Measurements from ENCODE around the gene TAS2R38.

Gene TAS2R38

DNA sequence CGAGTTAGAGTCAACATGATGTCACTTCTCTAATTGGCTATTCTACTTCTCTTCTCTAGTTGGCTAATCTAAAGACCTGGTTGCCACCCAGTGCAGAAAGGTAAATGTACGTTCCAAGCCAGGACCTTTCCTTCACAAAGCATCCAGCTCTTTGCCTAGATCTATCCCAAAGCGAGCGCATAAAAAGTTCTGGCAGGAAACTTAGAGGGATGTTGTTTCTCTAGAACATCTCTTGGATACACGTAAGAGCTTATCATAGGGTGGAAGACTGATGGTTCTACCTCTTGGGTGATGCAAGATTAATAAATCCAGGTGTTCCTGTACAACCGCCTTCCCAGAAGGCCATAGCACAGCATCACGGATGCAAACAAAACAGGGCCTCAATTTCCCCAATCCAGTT is at the start of gene TAS2R38:
Gene TAS2R38 (minus strand): TSS at position 101 of the 400 bp plus-strand sequence. CDS start 84 bp downstream, at position 17.
- no peaks in the 10 kb centered on the region for H3K36me3 ChIP-seq (ENCODE audit: control insufficient read depth in 2 of 2, insufficient read depth in 2 of 2, low read length in 2 of 2)

DNA sequence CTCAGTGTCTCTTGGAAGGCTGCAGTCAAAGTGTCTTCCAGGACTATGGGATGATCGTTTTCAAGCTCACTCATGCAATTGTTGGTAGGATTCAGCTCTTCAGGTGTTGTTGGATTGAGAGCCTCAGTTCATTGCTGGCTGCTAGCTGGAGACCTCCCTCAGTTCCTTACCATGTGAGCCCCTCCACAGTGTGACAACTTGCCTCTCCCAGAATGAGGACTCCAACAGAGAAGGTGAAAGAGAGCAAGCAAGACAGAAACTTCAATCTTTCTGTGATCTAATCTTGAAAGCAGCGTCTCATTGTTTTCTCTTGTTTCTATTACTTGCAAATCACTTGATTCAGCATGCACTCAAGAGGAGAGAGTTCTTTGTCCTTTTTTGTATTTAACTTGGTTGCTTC is 44.6 kb upstream of the TAS2R38 start:
- Histone ChIP-seq H3K27ac (ENCODE audit: low read depth in 2 of 2, low read length in 2 of 2) (no peak overlapping the region), H3K9ac (ENCODE audit: low read depth in 1 of 2, low read length in 2 of 2) (no peak overlapping the region), H3K4me1 (ENCODE audit: control insufficient read depth in 2 of 2, insufficient read depth in 2 of 2, low read length in 2 of 2) (no peaks in the 10 kb centered on the region), H3K4me3 (ENCODE audit: low read length in 2 of 2) (no peak overlapping the region), H3K9me3 (ENCODE audit: control insufficient read depth in 2 of 2, low read length in 2 of 2) (no peaks in the 10 kb centered on the region), H3K27me3 (ENCODE audit: control insufficient read depth in 2 of 2, insufficient read depth in 2 of 2, low read length in 2 of 2) (no peaks in the 10 kb centered on the region), H3K36me3 (ENCODE audit: control insufficient read depth in 2 of 2, insufficient read depth in 2 of 2, low read length in 2 of 2) (no peaks in the 10 kb centered on the region)

More for the DNA sequence above, at the start of gene TAS2R38:
- Histone ChIP-seq H3K9ac (ENCODE audit: low read depth in 1 of 2, low read length in 2 of 2) (no peak within 1 kb of the TSS), H3K4me1 (ENCODE audit: control insufficient read depth in 2 of 2, insufficient read depth in 2 of 2, low read length in 2 of 2) (peaks cover 0 to 7% of the 10 kb centered on the region in 2 donors), H3K27ac (ENCODE audit: low read depth in 2 of 2, low read length in 2 of 2) (no peak within 1 kb of the TSS), H3K4me3 (ENCODE audit: low read length in 2 of 2) (no peak within 1 kb of the TSS), H3K27me3 (ENCODE audit: control insufficient read depth in 2 of 2, insufficient read depth in 2 of 2, low read length in 2 of 2) (no peaks in the 10 kb centered on the region), H3K9me3 (ENCODE audit: control insufficient read depth in 2 of 2, low read length in 2 of 2) (no peaks in the 10 kb centered on the region)

DNA sequence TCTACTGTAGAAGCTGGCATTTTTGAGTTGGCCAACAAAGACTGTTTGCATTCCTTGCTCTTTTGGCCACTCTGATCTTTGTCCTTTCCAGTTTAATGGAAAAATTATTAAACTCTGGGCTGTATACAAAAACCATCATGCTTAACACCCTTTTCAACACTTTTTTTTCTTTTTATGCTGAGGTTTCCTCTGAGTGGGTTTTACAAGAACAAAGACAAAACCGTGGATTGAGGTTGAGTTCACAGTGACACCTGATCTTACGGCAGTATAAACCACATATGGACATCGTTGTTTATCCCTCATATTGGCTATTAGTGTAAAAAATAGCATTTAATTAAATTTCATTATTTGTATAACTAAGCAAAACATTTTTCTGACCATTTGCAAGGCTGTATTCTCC is 43.9 kb upstream of the TAS2R38 start:
- Histone ChIP-seq H3K4me1 (ENCODE audit: control insufficient read depth in 2 of 2, insufficient read depth in 2 of 2, low read length in 2 of 2) (no peaks in the 10 kb centered on the region), H3K27ac (ENCODE audit: low read depth in 2 of 2, low read length in 2 of 2) (no peak overlapping the region), H3K27me3 (ENCODE audit: control insufficient read depth in 2 of 2, insufficient read depth in 2 of 2, low read length in 2 of 2) (no peaks in the 10 kb centered on the region), H3K4me3 (ENCODE audit: low read length in 2 of 2) (no peak overlapping the region), H3K9me3 (ENCODE audit: control insufficient read depth in 2 of 2, low read length in 2 of 2) (no peaks in the 10 kb centered on the region), H3K36me3 (ENCODE audit: control insufficient read depth in 2 of 2, insufficient read depth in 2 of 2, low read length in 2 of 2) (no peaks in the 10 kb centered on the region), H3K9ac (ENCODE audit: low read depth in 1 of 2, low read length in 2 of 2) (no peak overlapping the region)

DNA sequence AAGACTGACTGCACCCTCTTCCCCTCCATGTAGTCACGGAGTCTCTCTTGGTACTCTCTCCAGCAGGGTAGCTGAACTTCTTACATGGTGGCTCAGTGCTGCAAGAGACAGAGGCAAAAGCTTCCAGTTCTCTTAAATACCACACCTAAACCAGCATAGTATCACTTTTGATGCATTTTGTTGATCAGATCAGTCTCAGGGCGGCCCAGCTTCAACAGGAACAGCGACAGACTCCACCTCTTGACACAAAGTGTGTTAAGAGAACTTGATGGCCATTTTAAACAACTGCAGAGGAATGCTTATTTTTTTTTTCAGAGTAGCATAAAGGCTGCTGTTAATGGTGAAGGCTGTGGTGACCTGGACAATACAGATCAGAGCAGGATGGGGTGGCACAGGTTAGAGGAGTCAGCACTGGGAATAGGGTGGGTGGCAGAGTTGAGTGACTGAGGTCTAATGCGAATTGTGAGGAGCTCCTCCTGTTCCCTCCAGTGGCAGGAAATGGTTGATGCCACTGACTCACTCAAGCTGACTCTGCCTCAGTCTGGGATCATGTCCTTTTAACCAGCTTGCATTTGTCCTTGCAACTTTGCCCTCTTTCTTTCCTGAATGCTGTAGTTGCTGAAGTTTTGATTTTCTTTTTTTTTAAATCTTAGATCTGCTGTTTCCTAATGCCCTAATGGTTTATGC is 39.4 kb upstream of the TAS2R38 start:
- Histone ChIP-seq H3K9ac (ENCODE audit: low read depth in 1 of 2, low read length in 2 of 2) (no peak overlapping the region), H3K36me3 (ENCODE audit: control insufficient read depth in 2 of 2, insufficient read depth in 2 of 2, low read length in 2 of 2) (no peaks in the 10 kb centered on the region), H3K4me3 (ENCODE audit: low read length in 2 of 2) (no peak overlapping the region), H3K9me3 (ENCODE audit: control insufficient read depth in 2 of 2, low read length in 2 of 2) (no peaks in the 10 kb centered on the region), H3K4me1 (ENCODE audit: control insufficient read depth in 2 of 2, insufficient read depth in 2 of 2, low read length in 2 of 2) (peaks cover 0 to 9% of the 10 kb centered on the region in 2 donors), H3K27me3 (ENCODE audit: control insufficient read depth in 2 of 2, insufficient read depth in 2 of 2, low read length in 2 of 2) (no peaks in the 10 kb centered on the region), H3K27ac (ENCODE audit: low read depth in 2 of 2, low read length in 2 of 2) (no peak overlapping the region)

DNA sequence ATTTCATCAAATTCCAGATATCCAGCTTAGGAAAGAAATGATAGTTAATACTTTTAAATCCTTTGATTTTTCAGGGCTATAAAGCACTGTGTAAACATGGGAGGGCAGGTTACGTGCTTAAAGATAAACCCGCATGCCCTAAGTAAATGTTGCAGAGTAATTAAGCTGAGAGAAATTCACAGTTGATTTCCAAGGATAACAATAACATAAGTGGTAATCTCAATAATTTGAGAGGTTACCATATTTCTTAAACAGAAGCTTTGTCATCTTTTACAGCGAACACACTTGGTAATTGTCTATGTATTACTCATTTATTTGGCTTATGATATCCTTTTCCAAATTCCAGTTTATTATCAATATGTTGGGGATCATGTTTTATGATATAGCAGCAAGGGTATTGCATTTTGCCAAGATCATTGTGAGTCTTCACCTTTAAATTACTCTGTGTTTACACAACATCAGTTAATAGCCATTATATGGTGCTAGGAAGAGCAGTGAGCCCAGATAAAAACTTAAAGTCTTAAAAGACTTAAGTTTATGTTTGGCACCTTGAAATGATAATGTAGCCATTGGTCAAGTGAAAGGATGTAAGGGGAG is 37.5 kb upstream of the TAS2R38 start:
- no peak overlapping the region for H3K9ac ChIP-seq (ENCODE audit: low read depth in 1 of 2, low read length in 2 of 2)
- H3K27me3 ChIP-seq (ENCODE audit: control insufficient read depth in 2 of 2, insufficient read depth in 2 of 2, low read length in 2 of 2), result no peaks in the 10 kb centered on the region
- no peaks in the 10 kb centered on the region for H3K9me3 ChIP-seq (ENCODE audit: control insufficient read depth in 2 of 2, low read length in 2 of 2)
- H3K36me3 ChIP-seq (ENCODE audit: control insufficient read depth in 2 of 2, insufficient read depth in 2 of 2, low read length in 2 of 2), result no peaks in the 10 kb centered on the region
- H3K4me3 ChIP-seq (ENCODE audit: low read length in 2 of 2), result no peak overlapping the region
- no peak overlapping the region for H3K27ac ChIP-seq (ENCODE audit: low read depth in 2 of 2, low read length in 2 of 2)
- H3K4me1 ChIP-seq (ENCODE audit: control insufficient read depth in 2 of 2, insufficient read depth in 2 of 2, low read length in 2 of 2), result peaks cover 0 to 9% of the 10 kb centered on the region in 2 donors

DNA sequence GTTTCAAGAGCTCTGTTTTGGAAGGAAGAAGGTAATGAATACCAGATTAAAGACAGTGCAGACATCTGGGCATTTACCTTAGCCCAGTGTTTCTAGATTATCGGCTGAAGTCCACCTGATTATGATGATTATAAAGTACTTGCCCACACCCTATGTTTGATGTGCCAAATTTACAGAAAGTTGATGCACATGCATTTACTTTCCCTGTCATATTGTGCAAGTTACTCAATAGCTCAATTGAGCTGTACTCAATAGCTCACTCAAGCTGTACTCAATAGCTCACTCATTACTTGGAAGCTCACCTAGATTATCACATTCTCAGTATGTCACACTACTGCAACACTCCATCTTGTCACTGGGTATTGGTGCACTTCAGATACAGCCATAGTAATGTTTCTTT is 35.6 kb upstream of the TAS2R38 start:
- Histone ChIP-seq H3K36me3 (ENCODE audit: control insufficient read depth in 2 of 2, insufficient read depth in 2 of 2, low read length in 2 of 2) (no peaks in the 10 kb centered on the region), H3K4me1 (ENCODE audit: control insufficient read depth in 2 of 2, insufficient read depth in 2 of 2, low read length in 2 of 2) (peaks cover 0 to 9% of the 10 kb centered on the region in 2 donors), H3K27ac (ENCODE audit: low read depth in 2 of 2, low read length in 2 of 2) (no peak overlapping the region), H3K27me3 (ENCODE audit: control insufficient read depth in 2 of 2, insufficient read depth in 2 of 2, low read length in 2 of 2) (no peaks in the 10 kb centered on the region), H3K4me3 (ENCODE audit: low read length in 2 of 2) (no peak overlapping the region), H3K9ac (ENCODE audit: low read depth in 1 of 2, low read length in 2 of 2) (no peak overlapping the region), H3K9me3 (ENCODE audit: control insufficient read depth in 2 of 2, low read length in 2 of 2) (no peaks in the 10 kb centered on the region)

DNA sequence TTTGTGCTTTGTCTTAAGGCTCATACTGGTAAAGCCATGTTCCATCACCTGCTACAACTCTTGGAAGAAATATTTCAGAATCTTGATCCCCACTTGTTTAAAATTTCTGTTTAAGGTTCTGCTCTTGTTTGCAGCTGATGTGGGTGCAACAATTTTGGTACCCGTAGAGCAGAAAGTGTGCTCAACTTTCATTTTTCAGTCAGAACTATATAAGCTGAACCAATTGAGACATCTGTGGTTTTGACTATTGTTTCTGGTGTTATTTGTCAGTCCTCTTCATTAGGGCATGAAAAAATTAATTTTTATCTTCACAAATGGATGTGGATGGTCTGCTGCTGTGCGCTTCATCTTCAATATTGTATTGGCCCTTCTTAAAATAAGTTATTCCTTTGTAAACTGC is 33.0 kb upstream of the TAS2R38 start:
- peaks cover 0 to 9% of the 10 kb centered on the region in 2 donors for H3K4me1 ChIP-seq (ENCODE audit: control insufficient read depth in 2 of 2, insufficient read depth in 2 of 2, low read length in 2 of 2)
- no peak overlapping the region for H3K9ac ChIP-seq (ENCODE audit: low read depth in 1 of 2, low read length in 2 of 2)
- no peak overlapping the region for H3K27ac ChIP-seq (ENCODE audit: low read depth in 2 of 2, low read length in 2 of 2)
- no peaks in the 10 kb centered on the region for H3K27me3 ChIP-seq (ENCODE audit: control insufficient read depth in 2 of 2, insufficient read depth in 2 of 2, low read length in 2 of 2)
- no peaks in the 10 kb centered on the region for H3K36me3 ChIP-seq (ENCODE audit: control insufficient read depth in 2 of 2, insufficient read depth in 2 of 2, low read length in 2 of 2)
- H3K9me3 ChIP-seq (ENCODE audit: control insufficient read depth in 2 of 2, low read length in 2 of 2), result no peaks in the 10 kb centered on the region
- no peak overlapping the region for H3K4me3 ChIP-seq (ENCODE audit: low read length in 2 of 2)

DNA sequence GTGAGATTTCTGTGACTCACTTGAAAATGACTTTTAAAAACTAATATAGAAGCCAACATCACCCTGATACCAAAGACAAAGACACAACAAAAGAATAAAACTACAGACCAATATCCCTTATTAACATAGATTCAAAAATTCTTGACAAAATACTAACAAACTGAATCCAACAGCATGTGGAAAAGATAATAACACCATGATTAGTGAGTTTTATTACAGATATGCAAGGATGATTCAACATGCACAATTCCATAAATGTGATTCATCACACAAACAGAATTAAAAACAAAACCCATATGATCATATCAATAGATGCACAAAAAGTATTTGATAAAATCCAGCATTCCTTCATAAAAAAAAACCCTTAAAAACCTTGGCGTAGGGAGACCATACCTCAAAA is 28.6 kb upstream of the TAS2R38 start:
- no peaks in the 10 kb centered on the region for H3K4me1 ChIP-seq (ENCODE audit: control insufficient read depth in 2 of 2, insufficient read depth in 2 of 2, low read length in 2 of 2)
- no peak overlapping the region for H3K9ac ChIP-seq (ENCODE audit: low read depth in 1 of 2, low read length in 2 of 2)
- H3K27me3 ChIP-seq (ENCODE audit: control insufficient read depth in 2 of 2, insufficient read depth in 2 of 2, low read length in 2 of 2), result no peaks in the 10 kb centered on the region
- no peaks in the 10 kb centered on the region for H3K9me3 ChIP-seq (ENCODE audit: control insufficient read depth in 2 of 2, low read length in 2 of 2)
- no peak overlapping the region for H3K4me3 ChIP-seq (ENCODE audit: low read length in 2 of 2)
- H3K27ac ChIP-seq (ENCODE audit: low read depth in 2 of 2, low read length in 2 of 2), result no peak overlapping the region
- H3K36me3 ChIP-seq (ENCODE audit: control insufficient read depth in 2 of 2, insufficient read depth in 2 of 2, low read length in 2 of 2), result no peaks in the 10 kb centered on the region

DNA sequence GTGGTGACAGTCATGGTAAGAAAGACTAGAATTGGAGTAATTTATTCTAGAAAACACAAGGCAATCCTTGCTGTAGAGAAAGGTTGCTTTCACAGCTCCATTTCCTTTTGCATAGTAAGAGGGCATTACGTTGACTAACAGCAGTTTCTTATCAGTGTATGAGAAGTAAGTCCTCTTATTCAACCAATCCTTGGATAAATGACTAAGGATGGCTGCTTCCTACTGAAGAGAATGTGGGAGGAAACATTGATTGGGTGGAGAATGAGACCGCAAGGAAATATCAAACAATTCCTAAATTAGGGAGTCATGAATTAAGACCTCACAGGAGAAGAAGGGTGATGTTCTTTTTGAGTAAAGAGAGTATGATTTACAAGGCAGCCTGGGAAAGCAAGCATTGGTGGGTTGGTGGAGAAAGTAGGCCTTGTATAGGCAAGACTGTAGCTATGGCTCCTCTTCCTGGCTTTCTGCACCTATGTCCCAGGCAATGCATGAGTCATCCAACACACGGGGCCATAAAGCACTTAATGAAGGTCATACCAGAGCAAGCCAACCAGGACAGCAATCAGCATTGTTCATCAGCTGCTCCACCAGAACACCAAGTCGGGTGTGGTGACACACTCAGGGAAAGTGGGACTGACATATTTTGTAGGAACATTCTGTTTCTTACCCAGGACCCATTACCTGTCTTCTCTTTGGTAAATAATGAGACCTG is 27.7 kb upstream of the TAS2R38 start:
- H3K4me3 ChIP-seq (ENCODE audit: low read length in 2 of 2), result no peak overlapping the region
- no peaks in the 10 kb centered on the region for H3K27me3 ChIP-seq (ENCODE audit: control insufficient read depth in 2 of 2, insufficient read depth in 2 of 2, low read length in 2 of 2)
- peaks cover 0 to 2% of the 10 kb centered on the region in 2 donors for H3K4me1 ChIP-seq (ENCODE audit: control insufficient read depth in 2 of 2, insufficient read depth in 2 of 2, low read length in 2 of 2)
- no peak overlapping the region for H3K9ac ChIP-seq (ENCODE audit: low read depth in 1 of 2, low read length in 2 of 2)
- H3K9me3 ChIP-seq (ENCODE audit: control insufficient read depth in 2 of 2, low read length in 2 of 2), result no peaks in the 10 kb centered on the region
- H3K36me3 ChIP-seq (ENCODE audit: control insufficient read depth in 2 of 2, insufficient read depth in 2 of 2, low read length in 2 of 2), result no peaks in the 10 kb centered on the region
- H3K27ac ChIP-seq (ENCODE audit: low read depth in 2 of 2, low read length in 2 of 2), result peak overlapping the region in 1 of 2 donors; percentile 3

DNA sequence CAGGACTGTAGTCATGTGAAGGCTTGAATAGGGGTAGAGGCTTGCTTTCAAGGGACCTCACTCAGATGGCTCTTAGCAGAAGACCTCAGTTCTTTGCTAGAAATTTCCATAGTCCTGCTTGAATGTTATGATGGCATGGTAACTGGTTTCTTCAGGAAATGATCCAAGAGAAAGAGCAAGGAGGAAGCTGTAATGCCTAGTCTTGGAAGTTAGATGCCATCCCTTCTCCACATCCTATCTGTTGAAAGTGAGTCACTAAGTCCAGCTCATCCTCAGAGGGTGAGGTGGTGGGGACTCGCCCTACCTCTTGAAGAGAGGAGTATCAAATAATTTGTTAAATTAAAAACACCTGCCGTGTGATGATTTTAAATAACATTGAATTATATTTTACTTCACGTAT is 26.7 kb upstream of the TAS2R38 start:
- no peak overlapping the region for H3K9ac ChIP-seq (ENCODE audit: low read depth in 1 of 2, low read length in 2 of 2)
- H3K4me1 ChIP-seq (ENCODE audit: control insufficient read depth in 2 of 2, insufficient read depth in 2 of 2, low read length in 2 of 2), result peaks cover 0 to 2% of the 10 kb centered on the region in 2 donors
- H3K9me3 ChIP-seq (ENCODE audit: control insufficient read depth in 2 of 2, low read length in 2 of 2), result no peaks in the 10 kb centered on the region
- H3K4me3 ChIP-seq (ENCODE audit: low read length in 2 of 2), result no peak overlapping the region
- H3K27me3 ChIP-seq (ENCODE audit: control insufficient read depth in 2 of 2, insufficient read depth in 2 of 2, low read length in 2 of 2), result no peaks in the 10 kb centered on the region
- H3K27ac ChIP-seq (ENCODE audit: low read depth in 2 of 2, low read length in 2 of 2), result no peak overlapping the region
- H3K36me3 ChIP-seq (ENCODE audit: control insufficient read depth in 2 of 2, insufficient read depth in 2 of 2, low read length in 2 of 2), result no peaks in the 10 kb centered on the region
